GM13977 (cell line): Measurements from ENCODE around the gene CAMK2A.

ENCODE experiments used
- DNase-seq: peaks from one replicate; pipeline ENCODE4 v3.0.0; 2012; ENCODE audit warnings: low spot score
- in situ Hi-C: fragments of 300-500 bp; cut with MboI; formaldehyde crosslinking; loops from one replicate; pipeline ENCODE4 v1.12.0; 2022; ENCODE audit warnings: low sequenced_read_pairs, low pct_unique_long_range_greater_than_20kb, mixed read lengths, inconsistent platforms; ENCODE audit not compliant: unreplicated experiment
- TF ChIP-seq, protein P1 (sequence below): IDR thresholded peaks from 2 replicates; pipeline ENCODE4 v1.5.1; 2012; ENCODE audit warnings: mild to moderate bottlenecking, control low read depth; ENCODE audit not compliant: insufficient read depth; ENCODE audit errors: extremely low read depth, missing control alignments

Gene CAMK2A

DNA sequence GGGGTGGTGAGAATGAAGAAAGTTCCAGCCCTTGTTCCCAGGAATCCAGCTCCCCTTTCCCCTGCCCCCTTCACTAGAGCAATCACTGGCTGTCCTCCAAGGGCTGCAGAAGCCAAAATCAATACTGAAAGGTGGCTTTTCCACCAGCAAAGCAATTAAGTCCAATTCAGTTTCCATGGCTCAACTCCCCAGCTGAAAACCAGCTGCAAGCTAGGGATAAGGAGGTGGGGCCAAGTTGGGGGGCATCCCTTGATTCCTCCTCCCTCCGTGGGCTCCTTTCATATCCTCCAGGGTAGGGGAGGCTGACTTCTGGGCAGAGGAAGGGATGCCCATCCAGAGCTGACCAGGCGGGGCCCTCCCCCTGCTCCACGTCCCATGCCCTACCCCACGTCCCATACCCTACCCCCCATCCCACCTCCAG, 22.7 kb downstream of the CAMK2A start:
- no peak for DNase-seq
- in situ Hi-C loops, result no loop called here
- TF ChIP-seq, protein P1, sequence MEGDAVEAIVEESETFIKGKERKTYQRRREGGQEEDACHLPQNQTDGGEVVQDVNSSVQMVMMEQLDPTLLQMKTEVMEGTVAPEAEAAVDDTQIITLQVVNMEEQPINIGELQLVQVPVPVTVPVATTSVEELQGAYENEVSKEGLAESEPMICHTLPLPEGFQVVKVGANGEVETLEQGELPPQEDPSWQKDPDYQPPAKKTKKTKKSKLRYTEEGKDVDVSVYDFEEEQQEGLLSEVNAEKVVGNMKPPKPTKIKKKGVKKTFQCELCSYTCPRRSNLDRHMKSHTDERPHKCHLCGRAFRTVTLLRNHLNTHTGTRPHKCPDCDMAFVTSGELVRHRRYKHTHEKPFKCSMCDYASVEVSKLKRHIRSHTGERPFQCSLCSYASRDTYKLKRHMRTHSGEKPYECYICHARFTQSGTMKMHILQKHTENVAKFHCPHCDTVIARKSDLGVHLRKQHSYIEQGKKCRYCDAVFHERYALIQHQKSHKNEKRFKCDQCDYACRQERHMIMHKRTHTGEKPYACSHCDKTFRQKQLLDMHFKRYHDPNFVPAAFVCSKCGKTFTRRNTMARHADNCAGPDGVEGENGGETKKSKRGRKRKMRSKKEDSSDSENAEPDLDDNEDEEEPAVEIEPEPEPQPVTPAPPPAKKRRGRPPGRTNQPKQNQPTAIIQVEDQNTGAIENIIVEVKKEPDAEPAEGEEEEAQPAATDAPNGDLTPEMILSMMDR, result no peak

DNA sequence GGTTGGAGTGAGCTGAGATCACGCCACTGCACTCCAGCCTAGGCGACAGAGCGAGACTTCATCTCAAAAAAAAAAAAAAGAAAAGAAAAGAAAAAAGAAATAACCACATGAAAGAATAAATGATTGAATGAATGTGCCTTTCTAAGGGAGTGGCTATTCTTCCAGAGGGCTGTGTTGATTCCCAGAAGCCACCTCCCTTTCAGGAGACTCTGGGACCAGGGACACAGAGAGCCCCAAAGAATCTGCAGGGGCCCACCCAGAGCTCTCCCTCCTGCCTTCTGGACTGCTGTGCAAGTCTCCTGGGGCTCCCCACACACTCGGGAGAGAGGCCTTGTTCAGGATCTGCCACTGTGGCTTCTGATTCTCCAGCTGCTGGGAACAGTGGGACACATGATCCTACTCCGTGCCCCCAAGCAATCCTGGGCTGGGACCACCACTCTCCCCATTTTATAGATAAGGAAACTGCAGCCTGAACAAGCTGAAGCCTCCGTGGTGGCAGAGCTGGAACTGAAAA, 23.6 kb downstream of the CAMK2A start:
- DNase-seq, result no peak
- in situ Hi-C loops, result no loop called here
- TF ChIP-seq, protein P1, result no peak

DNA sequence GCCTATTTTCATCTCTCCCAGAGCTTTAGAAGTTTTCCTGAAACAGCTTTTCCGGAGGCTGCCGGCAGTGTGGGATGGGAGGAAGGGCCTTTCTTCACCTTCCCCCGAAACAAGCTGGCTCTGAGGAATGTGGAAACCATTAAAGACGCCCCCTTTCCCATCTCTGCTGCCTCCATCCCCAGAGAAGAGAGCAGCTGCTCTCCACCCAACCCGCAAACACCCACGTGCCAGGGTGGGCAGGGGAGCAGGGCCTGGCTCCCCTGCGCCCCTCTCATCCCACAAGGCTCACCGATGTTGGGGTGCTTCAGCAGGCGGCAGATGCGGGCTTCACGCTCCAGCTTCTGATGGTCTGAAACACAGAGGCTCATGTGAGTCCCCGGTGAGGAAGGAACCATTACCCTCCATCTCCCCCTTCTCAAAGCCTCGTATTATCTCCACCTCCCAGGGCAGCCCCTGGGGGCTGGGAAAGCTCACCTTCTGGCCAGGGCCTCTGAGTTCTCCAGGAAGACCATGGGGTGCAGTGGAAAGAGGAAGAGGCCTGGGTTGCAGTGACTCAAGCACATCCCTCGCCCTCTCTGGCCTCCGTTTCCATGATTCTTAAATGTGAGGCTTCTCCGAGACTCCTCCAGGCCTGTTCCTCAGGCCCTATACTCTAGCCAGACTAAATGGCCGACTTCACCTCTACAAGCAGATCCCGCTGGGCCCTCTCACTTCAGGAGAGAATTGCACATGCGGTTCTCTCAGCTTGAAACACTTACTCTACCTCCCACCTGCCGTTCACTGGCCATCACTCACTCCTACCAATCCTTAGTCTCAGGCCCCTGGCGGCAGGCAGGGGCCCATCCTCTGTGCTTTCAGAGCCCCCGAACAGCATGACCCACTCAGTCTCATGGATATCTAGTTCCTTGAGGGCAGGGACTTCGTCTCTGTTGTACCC, 24.6 kb downstream of the CAMK2A start:
- in situ Hi-C loops, result no loop called here
- DNase-seq, result no peak
- TF ChIP-seq, protein P1, result no peak

DNA sequence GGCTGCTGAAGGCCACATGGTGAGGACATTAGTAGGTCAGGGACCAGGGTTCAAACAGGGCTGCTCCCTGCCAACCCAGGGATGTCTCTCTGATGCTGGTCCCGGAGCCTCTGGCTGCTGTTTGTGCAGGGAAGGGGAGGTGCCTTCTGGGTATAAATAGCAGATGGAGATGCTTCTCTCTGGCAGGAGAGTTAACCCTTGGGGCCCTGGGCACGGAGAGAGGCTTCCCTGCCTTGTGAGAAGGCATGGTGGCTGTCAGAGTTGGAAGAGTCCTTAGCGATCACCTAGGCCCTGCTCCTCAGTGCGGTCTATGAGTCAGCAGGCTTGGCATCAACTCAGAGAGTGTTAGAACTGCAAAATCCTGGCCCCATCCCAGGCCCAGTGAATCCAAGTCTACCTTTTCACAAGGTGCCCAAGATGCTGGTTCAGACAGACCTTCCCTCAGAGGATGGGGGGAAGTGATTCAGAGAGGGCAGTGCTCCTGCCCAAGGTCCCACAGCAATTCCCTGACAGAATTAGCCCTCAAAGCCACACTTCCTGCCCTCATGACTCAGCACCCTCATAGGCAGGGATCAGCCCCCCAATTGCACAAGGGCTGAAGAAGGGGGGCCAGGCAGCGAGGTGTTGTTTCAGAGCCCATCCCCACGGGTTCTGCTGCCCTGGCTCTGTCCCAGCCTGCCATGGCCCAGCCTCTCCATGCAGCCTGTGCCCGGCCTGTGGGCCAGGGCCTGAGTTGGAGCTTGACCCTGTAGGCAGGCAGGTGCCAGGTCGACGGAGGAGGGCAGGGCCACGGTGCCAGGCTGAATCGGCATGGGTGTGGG, 25.6 kb downstream of the CAMK2A start:
- DNase-seq, result no peak
- TF ChIP-seq, protein P1, result no peak
- in situ Hi-C loops, result no loop called here

DNA sequence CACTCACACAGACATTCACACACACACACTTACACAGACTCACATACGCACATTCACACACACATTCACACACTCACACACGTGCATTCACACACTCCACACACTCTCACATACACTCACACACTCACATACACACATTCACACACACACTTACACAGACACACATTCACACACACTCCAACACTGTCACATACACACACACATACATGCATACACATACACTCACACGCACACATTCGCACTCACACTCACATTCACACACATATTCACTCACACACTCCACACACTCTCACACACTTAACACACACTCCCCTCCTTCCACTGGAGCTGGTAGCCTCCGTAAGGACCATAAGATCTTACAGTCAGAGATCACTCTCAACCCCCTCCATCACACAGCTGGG, 26.2 kb downstream of the CAMK2A start:
- in situ Hi-C loops, result no loop called here
- DNase-seq, result no peak
- TF ChIP-seq, protein P1, result no peak

DNA sequence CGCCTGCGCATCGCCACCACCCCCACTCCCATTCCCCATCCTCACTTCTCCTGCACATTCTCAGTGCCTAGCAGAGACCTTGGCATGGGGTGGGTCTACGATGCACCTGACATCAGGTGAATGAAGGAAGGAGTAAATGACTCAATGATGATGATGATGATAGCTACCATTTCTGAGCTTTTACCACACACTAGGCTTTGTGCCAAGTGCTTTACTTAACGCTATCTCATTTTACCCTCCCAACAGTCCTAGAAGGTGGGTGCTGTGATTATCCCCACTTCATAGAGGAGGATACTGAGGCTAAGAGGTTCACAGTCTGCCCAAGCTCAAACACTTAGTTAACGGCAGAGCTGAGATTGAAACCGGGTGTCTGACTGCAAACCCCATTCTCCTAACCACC, 27.1 kb downstream of the CAMK2A start:
- in situ Hi-C loops, result no loop called here
- no peak for DNase-seq
- TF ChIP-seq, protein P1, result no peak
